GM21526 (cell line): ENCODE measurements around the gene MAP3K2.
"Not testable (repeated sequence)": the region's sequence is repeated elsewhere in the genome, so short reads cannot be mapped to it uniquely, and the experiment has no call there.

Experiments used
- ATAC-seq: cut with Tn5 transposase; IDR thresholded peaks from one replicate; pipeline ENCODE4 v1.9.1; 2021; ENCODE audit warnings: moderate library complexity; ENCODE audit not compliant: unreplicated experiment, low FRiP score

MAP3K2 gene

DNA sequence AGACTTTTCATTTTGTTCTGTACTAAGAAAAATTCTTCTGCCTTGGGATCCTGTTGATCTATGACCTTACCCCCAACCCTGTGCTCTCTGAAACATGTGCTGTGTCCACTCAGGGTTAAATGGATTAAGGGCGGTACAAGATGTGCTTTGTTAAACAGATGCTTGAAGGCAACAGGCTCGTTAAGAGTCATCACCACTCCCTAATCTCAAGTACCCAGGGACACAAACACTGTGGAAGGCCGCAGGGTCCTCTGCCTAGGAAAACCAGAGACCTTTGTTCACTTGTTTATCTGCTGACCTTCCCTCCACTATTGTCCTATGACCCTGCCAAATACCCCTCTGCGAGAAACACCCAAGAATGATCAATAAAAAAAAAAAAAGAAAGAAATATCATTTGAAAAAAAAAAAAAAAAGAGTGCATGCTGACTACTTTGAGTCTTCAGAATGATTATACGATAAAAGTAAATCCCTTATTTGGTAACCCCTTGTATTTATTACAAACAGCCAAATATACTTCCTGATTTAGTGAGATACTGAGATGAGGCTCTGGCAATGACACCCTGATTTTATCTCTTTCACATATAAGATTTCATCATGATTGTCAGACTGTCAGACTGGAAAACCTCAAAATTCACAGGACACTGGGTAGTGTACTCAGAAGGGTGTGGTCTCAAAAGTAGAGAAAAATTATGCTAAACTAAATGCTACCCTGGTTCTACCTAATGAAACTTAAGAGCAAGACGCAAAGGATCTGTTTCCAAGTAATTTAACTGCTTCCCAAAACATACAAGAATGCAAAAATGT lies 33.7 kb downstream of the MAP3K2 start:
- not testable (repeated sequence) for ATAC-seq

DNA sequence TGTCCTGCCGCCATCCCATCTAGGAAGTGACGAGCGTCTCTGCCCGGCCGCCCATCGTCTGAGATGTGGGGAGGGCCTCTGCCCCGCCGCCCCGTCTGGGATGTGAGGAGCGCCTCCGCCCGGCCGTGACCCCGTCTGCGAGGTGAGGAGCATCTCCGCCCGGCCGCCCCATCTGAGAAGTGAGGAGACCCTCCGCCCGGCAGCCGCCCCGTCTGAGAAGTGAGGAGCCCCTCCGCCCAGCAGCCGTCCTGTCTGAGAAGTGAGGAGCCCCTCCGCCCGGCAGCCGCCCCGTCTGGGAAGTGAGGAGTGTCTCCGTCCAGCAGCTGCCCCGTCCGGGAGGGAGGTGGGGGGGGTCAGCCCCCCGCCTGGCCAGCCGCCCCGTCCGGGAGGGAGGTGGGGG lies 34.6 kb downstream of the MAP3K2 start:
- ATAC-seq = not testable (repeated sequence)

DNA sequence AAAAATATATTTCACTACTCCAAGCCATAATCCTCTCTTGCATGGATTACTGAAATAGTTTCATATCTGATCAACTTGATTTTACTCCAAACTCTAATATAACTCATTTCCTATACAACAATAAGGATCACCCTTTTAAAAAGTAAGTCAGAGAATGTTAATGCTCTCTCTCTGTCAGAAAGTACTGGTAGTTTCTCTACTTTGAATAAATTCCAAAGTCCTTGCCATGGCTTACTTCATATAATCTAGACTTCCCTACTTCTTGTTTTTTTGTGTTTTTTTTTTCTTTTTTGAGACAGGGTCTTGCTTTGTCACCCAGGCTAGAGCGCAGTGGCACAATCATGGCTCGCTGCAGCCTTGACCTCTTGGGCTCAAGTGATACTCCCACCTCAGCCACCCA lies 36.2 kb downstream of the MAP3K2 start:
- ATAC-seq = no peak

GRCh38 chr2:127348426-127349000 lies 39.3 kb downstream of the MAP3K2 start:
- ATAC-seq = no peak

- ATAC-seq = no peak
These were observed 39.9 kb downstream of the MAP3K2 start for GRCh38 chr2:127347734-127348392.

- ATAC-seq = no peak
These were observed 40.8 kb downstream of the MAP3K2 start for GRCh38 chr2:127347015-127347414.

GRCh38 chr2:127343277-127343676 lies 44.5 kb downstream of the MAP3K2 start:
- ATAC-seq = no peak

- peak; percentile 71 for ATAC-seq
These were observed 45.7 kb downstream of the MAP3K2 start for GRCh38 chr2:127342101-127342500.

- ATAC-seq = no peak
These were observed 55.4 kb downstream of the MAP3K2 start for GRCh38 chr2:127332335-127332734.

DNA sequence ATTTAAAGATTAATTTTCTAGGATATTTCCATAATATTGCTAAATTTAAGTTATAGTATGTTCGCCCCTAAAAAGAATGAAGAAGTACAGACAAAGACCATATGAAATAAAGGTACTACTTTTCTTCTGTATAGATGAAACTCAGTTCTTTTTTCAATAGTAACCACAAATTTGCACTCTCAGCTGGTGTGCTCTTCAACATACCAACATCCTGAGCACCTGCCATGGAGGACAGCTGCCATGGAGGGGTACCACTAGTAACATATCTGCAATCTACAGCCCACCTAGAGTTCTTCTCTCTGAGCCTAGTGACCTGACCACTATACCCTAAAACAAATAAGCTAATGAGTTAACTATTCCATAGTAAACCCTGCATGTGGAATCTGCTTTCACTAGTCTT lies 57.0 kb downstream of the MAP3K2 start:
- no peak for ATAC-seq

GRCh38 chr2:127326289-127326945 lies 61.4 kb downstream of the MAP3K2 start:
- no peak for ATAC-seq

- ATAC-seq = no peak
These were observed 63.1 kb downstream of the MAP3K2 start for GRCh38 chr2:127324635-127325034.

DNA sequence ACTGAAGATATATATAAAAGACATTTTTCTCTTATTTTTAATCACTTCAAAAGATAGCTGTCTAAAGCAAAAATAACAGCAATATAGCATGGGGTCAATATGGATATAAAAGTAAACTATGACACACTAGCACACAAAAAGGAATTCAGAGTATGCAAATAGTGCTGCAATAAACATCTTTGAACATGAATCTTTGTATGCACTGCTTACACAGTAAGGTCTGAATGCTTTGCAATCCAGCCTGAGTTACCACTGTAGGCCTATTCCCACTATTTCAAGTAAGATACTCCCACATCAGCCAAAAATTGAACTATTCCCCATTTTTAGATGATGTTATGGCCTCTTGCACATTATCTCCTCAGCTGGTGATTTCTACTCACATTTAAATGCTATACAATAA lies 66.5 kb downstream of the MAP3K2 start:
- ATAC-seq = no peak

- ATAC-seq = no peak
These were observed 67.0 kb downstream of the MAP3K2 start for GRCh38 chr2:127320586-127321275.

DNA sequence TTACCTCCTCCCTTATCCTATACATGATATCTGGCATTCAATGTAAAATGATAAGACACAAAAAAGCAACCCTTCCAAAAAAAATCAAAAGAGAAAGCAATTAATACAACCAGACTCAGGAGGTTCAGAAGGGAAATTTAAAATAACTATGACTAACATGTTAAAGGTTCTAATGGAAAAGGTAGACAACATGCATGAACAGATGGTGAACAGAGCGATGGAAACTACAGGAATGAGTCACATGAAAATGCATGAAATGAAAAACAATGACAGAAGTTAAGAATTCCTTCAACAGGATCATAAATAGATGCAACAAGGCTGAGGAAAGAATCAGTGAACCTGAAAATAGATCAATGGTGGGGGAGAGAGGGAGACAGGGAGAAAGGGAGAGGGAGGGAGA lies 67.7 kb downstream of the MAP3K2 start:
- no peak for ATAC-seq

- ATAC-seq = no peak
These were observed 73.4 kb downstream of the MAP3K2 start for GRCh38 chr2:127314193-127314988.

DNA sequence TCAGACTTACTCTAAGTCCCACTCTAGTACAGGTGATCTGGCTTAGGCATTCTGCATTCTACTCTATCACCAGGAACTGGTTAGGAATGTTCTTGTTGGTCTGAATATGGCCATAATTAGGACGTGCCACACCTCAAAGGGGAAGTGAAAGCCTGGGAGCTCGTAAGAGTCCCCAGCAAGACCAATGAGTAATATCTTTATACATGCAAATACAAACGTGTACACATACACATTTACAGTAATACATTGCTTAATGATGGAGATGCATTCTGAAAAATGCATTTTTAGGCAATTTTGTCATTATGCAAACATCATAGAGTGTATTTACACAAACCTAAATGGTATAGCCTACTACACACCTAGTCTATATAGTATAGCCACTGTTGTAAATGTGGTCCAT lies 74.4 kb downstream of the MAP3K2 start:
- peak; percentile 81 for ATAC-seq

DNA sequence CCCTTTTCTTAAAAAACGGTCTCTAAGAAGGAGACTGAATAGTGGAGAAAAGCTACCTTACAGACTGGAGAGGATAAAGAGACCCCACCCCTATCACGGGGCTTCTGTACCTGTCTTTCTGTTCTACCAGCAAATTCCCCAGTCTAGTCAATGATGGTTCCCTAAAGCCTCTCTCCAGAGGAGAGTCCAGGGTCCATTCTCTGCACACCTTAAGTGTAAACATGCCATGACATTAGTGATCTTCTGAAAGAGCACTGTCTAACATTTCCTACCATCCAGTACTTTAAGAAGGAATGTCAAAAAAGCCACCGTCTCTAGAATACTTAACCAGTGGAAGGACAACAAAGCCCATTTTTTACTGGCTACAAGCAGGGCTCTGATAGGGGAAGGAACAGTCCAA lies 76.8 kb downstream of the MAP3K2 start:
- ATAC-seq = no peak

DNA sequence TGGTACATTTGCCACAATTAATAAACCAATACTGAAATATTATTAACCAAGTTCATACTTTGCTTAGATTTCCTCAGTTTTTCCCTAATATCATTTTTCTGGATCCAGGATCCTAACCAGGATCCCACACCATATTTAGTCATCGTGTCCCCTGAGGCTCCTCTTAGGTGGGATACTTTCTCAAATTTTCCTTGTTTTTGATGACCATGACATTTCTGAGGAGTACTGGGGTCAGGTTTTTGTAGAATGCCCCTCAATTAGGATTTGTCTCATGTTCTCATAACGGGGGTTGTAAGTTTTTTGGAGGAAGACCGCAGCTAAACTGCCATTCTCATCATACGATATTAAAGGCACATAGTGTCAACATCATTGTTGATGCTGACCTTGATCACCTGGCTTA lies 78.3 kb downstream of the MAP3K2 start:
- no peak for ATAC-seq

DNA sequence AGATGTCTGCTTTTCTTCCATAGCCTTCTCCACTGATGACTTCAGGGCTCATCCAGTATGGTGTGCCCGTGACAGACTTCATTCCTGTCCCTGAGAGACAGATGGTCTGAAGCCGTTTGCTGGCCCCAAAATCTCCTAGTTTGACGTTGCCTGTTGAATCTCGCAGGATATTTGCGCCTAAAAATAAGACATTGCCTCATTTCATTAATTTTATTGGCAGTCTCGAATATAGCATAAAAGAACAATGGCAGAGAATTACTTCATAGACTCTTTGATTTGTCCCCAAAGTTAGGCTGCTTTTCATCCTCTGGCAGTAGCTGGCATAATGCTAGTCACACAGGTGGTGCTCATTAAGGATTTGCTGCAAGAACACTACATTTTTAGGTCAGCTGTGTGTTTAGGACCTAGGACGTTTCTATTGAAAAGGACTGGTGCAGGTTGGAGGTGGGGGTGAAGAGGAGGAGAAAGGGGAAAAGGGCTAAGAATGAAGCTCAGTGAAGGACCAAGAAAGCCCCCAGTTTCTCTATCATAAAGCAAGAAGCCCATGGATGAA lies 79.1 kb downstream of the MAP3K2 start:
- ATAC-seq = no peak
